ENCODE data around the gene ATP1B4.
"Not testable (repeated sequence)": the region's sequence is repeated elsewhere in the genome, so short reads cannot be mapped to it uniquely, and the experiment has no call there.

ATP1B4 gene

DNA sequence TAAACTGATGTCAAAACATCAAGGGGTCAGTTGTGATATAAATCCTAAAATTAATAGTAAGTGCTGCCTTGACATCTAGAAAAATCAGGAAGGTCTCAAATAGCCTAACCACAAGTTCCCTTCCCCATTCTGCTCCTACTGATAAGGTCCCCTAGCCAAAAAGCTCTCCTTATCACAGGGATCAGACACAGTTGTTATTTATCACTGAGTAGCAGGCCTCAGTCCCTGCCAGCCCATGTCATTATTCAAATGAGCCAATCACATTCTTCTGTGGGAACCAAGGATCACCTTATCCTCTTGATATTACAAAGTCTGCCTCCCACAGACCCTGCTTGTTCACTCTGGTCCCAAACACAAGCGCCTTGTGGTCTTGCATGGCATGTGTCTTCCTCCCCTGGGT lies 27.3 kb upstream of the ATP1B4 start:
- H3K14ac ChIP-seq (ENCODE audit: low read length in 2 of 2), result no peak overlapping the region
- no peak overlapping the region for H2BK12ac ChIP-seq (ENCODE audit: low read length in 2 of 2)
- no peak overlapping the region for H2BK5ac ChIP-seq (ENCODE audit: low read depth, low read length, poor library complexity, severe bottlenecking)
- no peak overlapping the region for H3K9ac ChIP-seq (ENCODE audit: low read length)
- no peaks in the 10 kb centered on the region for H3K79me1 ChIP-seq (replicated peaks; ENCODE audit: low read length, poor library complexity, severe bottlenecking)
- no peak overlapping the region for H3K4me2 ChIP-seq (ENCODE audit: low read length, poor library complexity, severe bottlenecking)
- H3K36me3 ChIP-seq (ENCODE audit: control insufficient read depth in 1 of 2, insufficient read depth in 2 of 2, low read depth in 1 of 2, low read length in 2 of 2), result no peaks in the 10 kb centered on the region
- peaks cover 31% of the 10 kb centered on the region for H3K9me3 ChIP-seq (ENCODE audit: control insufficient read depth, low read length)
- no peak overlapping the region for H3K23ac ChIP-seq (ENCODE audit: low read length in 2 of 2)
- no peak overlapping the region for H2BK120ac ChIP-seq (ENCODE audit: low read depth, low read length)
- H2AFZ ChIP-seq (ENCODE audit: low read depth, low read length), result no peak overlapping the region
- H3K4me1 ChIP-seq (ENCODE audit: control insufficient read depth, insufficient read depth, low read depth, low read length), result no peaks in the 10 kb centered on the region
- no peak overlapping the region for H3K27ac ChIP-seq (ENCODE audit: low read length, poor library complexity, severe bottlenecking)
- no peak for DNase-seq
- H3K4me3 ChIP-seq (ENCODE audit: insufficient read depth in 1 of 2, low read depth in 1 of 2, low read length in 2 of 2), result no peak overlapping the region
- H4K8ac ChIP-seq (ENCODE audit: low read length), result no peak overlapping the region
- H3K4ac ChIP-seq (ENCODE audit: low read depth in 1 of 2, low read length in 2 of 2), result no peak overlapping the region
- H2BK15ac ChIP-seq (ENCODE audit: low read depth, poor library complexity, severe bottlenecking), result no peak overlapping the region
- no peak overlapping the region for H2AK5ac ChIP-seq (ENCODE audit: low read length, severe bottlenecking)
- H3K18ac ChIP-seq (ENCODE audit: low read depth in 1 of 2, low read length in 2 of 2), result no peak overlapping the region
- H3K27me3 ChIP-seq (ENCODE audit: control insufficient read depth in 1 of 2, insufficient read depth in 1 of 2, low read length in 2 of 2), result no peaks in the 10 kb centered on the region
- no peak overlapping the region for H4K91ac ChIP-seq (ENCODE audit: low read length)
- WGBS, result no CpG with 5 or more reads among the region's 1 CpG

DNA sequence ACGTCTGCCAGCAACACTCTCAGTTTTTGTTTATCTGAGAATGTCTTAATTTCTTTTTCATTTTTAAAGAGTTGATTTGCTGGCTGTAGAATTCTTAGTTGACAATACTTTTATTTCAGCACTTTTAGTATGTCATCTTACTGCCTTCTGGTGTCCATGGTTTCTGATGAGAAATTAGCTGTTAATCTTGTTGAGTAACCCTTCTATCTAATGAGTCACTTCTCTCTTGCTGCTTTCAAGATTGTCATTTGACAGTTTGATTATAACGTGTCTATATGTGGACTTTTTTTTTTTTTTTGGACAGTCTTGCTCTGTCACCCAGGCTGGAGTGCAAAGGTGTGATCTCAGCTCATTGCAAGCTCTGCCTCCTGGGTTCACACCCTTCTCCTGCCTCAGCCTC lies 26.6 kb upstream of the ATP1B4 start:
- Histone ChIP-seq H3K9me3 (ENCODE audit: control insufficient read depth, low read length) (peaks cover 31% of the 10 kb centered on the region), H3K27me3 (ENCODE audit: control insufficient read depth in 1 of 2, insufficient read depth in 1 of 2, low read length in 2 of 2) (no peaks in the 10 kb centered on the region), H2BK5ac (ENCODE audit: low read depth, low read length, poor library complexity, severe bottlenecking) (no peak overlapping the region), H4K8ac (ENCODE audit: low read length) (no peak overlapping the region), H3K4me2 (ENCODE audit: low read length, poor library complexity, severe bottlenecking) (no peak overlapping the region), H3K9ac (ENCODE audit: low read length) (no peak overlapping the region), H4K91ac (ENCODE audit: low read length) (no peak overlapping the region), H2BK15ac (ENCODE audit: low read depth, poor library complexity, severe bottlenecking) (no peak overlapping the region), H2BK120ac (ENCODE audit: low read depth, low read length) (no peak overlapping the region), H3K18ac (ENCODE audit: low read depth in 1 of 2, low read length in 2 of 2) (no peak overlapping the region), H3K4me3 (ENCODE audit: insufficient read depth in 1 of 2, low read depth in 1 of 2, low read length in 2 of 2) (no peak overlapping the region), H3K23ac (ENCODE audit: low read length in 2 of 2) (no peak overlapping the region), H2AFZ (ENCODE audit: low read depth, low read length) (no peak overlapping the region), H3K36me3 (ENCODE audit: control insufficient read depth in 1 of 2, insufficient read depth in 2 of 2, low read depth in 1 of 2, low read length in 2 of 2) (no peaks in the 10 kb centered on the region), H3K27ac (ENCODE audit: low read length, poor library complexity, severe bottlenecking) (no peak overlapping the region), H3K14ac (ENCODE audit: low read length in 2 of 2) (no peak overlapping the region), H2AK5ac (ENCODE audit: low read length, severe bottlenecking) (no peak overlapping the region), H3K79me1 (replicated peaks; ENCODE audit: low read length, poor library complexity, severe bottlenecking) (no peaks in the 10 kb centered on the region), H2BK12ac (ENCODE audit: low read length in 2 of 2) (no peak overlapping the region), H3K4ac (ENCODE audit: low read depth in 1 of 2, low read length in 2 of 2) (no peak overlapping the region), H3K4me1 (ENCODE audit: control insufficient read depth, insufficient read depth, low read depth, low read length) (no peaks in the 10 kb centered on the region)
- no peak for DNase-seq
- 80% methylated on average over 1 of the region's 2 CpGs for WGBS

DNA sequence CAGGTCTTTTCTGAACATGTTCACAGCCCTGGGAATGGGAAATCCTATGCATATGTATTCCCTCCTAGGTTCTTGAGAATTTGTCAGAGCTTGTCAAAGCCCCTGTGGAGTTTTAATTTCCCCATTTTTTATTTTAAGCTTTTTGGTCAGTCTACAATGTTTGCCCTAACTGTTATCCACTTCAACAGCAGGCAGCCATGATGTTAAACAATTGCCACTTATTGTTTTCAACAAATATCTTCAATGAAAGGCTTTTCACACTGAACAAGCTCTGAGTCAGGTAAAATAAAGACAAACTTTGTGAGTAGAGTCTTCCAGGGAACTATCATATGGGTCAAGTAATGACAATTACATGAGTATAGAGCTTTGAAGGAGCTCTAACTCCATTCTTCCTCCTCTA lies 25.0 kb upstream of the ATP1B4 start:
- DNase-seq, result no peak
- Histone ChIP-seq H3K27ac (ENCODE audit: low read length, poor library complexity, severe bottlenecking) (no peak overlapping the region), H2BK5ac (ENCODE audit: low read depth, low read length, poor library complexity, severe bottlenecking) (no peak overlapping the region), H3K14ac (ENCODE audit: low read length in 2 of 2) (no peak overlapping the region), H2AFZ (ENCODE audit: low read depth, low read length) (no peak overlapping the region), H3K36me3 (ENCODE audit: control insufficient read depth in 1 of 2, insufficient read depth in 2 of 2, low read depth in 1 of 2, low read length in 2 of 2) (no peaks in the 10 kb centered on the region), H3K4me2 (ENCODE audit: low read length, poor library complexity, severe bottlenecking) (no peak overlapping the region), H3K9me3 (ENCODE audit: control insufficient read depth, low read length) (peaks cover 31% of the 10 kb centered on the region), H2AK5ac (ENCODE audit: low read length, severe bottlenecking) (no peak overlapping the region), H2BK120ac (ENCODE audit: low read depth, low read length) (no peak overlapping the region), H3K79me1 (replicated peaks; ENCODE audit: low read length, poor library complexity, severe bottlenecking) (no peaks in the 10 kb centered on the region), H4K91ac (ENCODE audit: low read length) (no peak overlapping the region), H2BK12ac (ENCODE audit: low read length in 2 of 2) (no peak overlapping the region), H4K8ac (ENCODE audit: low read length) (no peak overlapping the region), H3K27me3 (ENCODE audit: control insufficient read depth in 1 of 2, insufficient read depth in 1 of 2, low read length in 2 of 2) (no peaks in the 10 kb centered on the region), H2BK15ac (ENCODE audit: low read depth, poor library complexity, severe bottlenecking) (no peak overlapping the region), H3K9ac (ENCODE audit: low read length) (no peak overlapping the region), H3K4ac (ENCODE audit: low read depth in 1 of 2, low read length in 2 of 2) (no peak overlapping the region), H3K23ac (ENCODE audit: low read length in 2 of 2) (no peak overlapping the region), H3K4me1 (ENCODE audit: control insufficient read depth, insufficient read depth, low read depth, low read length) (no peaks in the 10 kb centered on the region), H3K18ac (ENCODE audit: low read depth in 1 of 2, low read length in 2 of 2) (no peak overlapping the region), H3K4me3 (ENCODE audit: insufficient read depth in 1 of 2, low read depth in 1 of 2, low read length in 2 of 2) (no peak overlapping the region)

DNA sequence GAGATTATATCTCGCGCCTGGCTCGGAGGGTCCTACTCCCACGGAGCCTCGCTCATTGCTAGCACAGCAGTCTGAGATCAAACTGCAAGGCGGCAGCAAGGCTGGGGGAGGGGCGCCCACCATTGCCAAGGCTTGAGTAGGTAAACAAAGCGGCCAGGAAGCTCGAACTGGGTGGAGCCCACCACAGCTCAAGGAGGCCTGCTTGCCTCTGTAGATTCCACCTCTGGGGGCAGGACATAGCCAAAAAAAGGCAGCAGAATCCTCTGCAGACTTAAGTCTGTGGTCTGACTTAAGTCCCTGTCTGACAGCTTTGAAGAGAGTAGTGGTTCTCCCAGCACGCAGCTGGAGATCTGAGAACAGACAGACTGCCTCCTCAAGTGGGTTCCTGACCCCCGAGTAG lies 17.3 kb upstream of the ATP1B4 start:
- not testable (repeated sequence) for H3K4me1 ChIP-seq (ENCODE audit: control insufficient read depth, insufficient read depth, low read depth, low read length); H2BK12ac ChIP-seq (ENCODE audit: low read length in 2 of 2); H3K9me3 ChIP-seq (ENCODE audit: control insufficient read depth, low read length); H3K4me3 ChIP-seq (ENCODE audit: insufficient read depth in 1 of 2, low read depth in 1 of 2, low read length in 2 of 2); H2BK15ac ChIP-seq (ENCODE audit: low read depth, poor library complexity, severe bottlenecking); H3K27me3 ChIP-seq (ENCODE audit: control insufficient read depth in 1 of 2, insufficient read depth in 1 of 2, low read length in 2 of 2); H2AFZ ChIP-seq (ENCODE audit: low read depth, low read length); H4K91ac ChIP-seq (ENCODE audit: low read length); H3K36me3 ChIP-seq (ENCODE audit: control insufficient read depth in 1 of 2, insufficient read depth in 2 of 2, low read depth in 1 of 2, low read length in 2 of 2); H3K27ac ChIP-seq (ENCODE audit: low read length, poor library complexity, severe bottlenecking); H3K79me1 ChIP-seq (replicated peaks; ENCODE audit: low read length, poor library complexity, severe bottlenecking); H3K4me2 ChIP-seq (ENCODE audit: low read length, poor library complexity, severe bottlenecking); H2BK120ac ChIP-seq (ENCODE audit: low read depth, low read length); H3K23ac ChIP-seq (ENCODE audit: low read length in 2 of 2); H3K9ac ChIP-seq (ENCODE audit: low read length); H4K8ac ChIP-seq (ENCODE audit: low read length); H2AK5ac ChIP-seq (ENCODE audit: low read length, severe bottlenecking); H3K4ac ChIP-seq (ENCODE audit: low read depth in 1 of 2, low read length in 2 of 2); H2BK5ac ChIP-seq (ENCODE audit: low read depth, low read length, poor library complexity, severe bottlenecking); DNase-seq; H3K18ac ChIP-seq (ENCODE audit: low read depth in 1 of 2, low read length in 2 of 2); H3K14ac ChIP-seq (ENCODE audit: low read length in 2 of 2)
- 76% methylated on average over 11 of the region's 11 CpGs for WGBS

Data from mesenchymal stem cell (in vitro differentiated cells and primary cell).